Subcutaneous adipose tissue (tissue), 4 donors: ENCODE measurements around the gene VPS18. TPM values are rescaled to one million over a fixed set of nuclear protein-coding genes. Genes with fewer than 3 reads are reported as not detected.

Source experiments
- CTCF ChIP-seq: fragments of 450-650 bp; IDR thresholded peaks from one replicate; pipeline ENCODE4 v1.5.1; 2016; ENCODE audit warnings: low read depth, mild to moderate bottlenecking, control low read depth, antibody characterized with exemption, moderate library complexity
- total RNA-seq, 4 donors: library from RNA; depleted of rRNA; stranded (reverse); fragments of >200 nt; gene quantifications; one replicate each; pipeline ENCODE4 v1.1.0, GENCODE V29; 2016

Gene VPS18
- total RNA-seq, 4 donors from 2014 or later, result 10.9 to 20.9 (median 19.6) TPM

DNA sequence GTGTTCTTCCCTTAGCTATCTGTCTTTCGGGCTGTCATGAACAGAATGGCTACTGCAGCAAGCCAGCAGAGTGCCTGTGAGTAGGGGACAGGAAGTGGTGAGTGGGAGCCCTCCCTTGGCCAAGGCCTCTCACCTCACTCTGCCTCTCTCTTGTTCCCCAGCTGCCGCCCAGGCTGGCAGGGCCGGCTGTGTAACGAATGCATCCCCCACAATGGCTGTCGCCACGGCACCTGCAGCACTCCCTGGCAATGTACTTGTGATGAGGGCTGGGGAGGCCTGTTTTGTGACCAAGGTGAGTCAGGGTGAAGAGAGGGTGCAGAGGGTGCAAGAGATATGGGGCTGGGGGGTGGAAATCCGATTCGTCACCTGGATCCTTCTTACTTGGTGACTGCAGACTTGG is 37.9 kb downstream of the VPS18 start:
- TF ChIP-seq CTCF, result no peak

DNA sequence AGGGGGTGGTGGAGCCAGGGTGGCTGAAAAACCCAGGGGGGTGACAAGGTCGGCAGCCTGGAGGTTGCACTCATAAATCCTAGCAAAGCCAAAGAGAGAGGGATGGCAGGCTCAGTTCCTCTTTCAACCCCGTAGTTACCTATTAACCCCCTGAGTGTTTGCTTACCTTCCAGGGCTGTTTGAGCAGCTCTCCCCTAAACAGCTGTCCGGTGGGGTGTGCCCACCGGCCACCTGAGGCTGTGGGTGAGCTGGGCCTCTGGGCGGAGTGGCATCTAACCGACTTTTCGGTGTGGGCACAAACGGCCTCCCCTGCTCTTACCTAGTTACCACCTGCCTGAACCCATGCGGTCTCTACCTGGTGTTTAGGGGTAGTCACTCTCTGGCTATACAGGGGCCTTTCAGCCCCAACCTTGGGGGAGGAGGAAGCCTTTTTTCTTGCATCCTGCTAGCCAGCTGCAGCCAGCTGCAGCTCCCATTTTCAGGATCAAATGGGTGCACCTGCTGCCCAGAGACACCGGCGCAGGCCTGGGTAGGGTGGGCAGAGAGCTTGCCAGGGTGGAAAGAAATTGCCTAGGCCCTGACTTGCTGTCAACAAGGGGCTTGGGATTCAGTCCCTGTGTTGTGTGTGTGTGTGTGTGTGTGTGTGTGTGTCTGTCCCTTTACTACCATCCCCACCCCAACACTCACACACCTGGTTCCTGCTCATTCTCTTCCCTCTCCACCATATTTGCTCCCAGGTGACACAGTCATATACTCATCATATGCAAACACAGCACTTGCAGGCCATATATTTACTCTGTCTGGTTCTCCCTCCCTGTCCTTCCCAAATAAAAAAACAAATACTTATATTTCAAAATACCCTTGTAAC is 38.6 kb downstream of the VPS18 start:
- TF ChIP-seq CTCF, result no peak

DNA sequence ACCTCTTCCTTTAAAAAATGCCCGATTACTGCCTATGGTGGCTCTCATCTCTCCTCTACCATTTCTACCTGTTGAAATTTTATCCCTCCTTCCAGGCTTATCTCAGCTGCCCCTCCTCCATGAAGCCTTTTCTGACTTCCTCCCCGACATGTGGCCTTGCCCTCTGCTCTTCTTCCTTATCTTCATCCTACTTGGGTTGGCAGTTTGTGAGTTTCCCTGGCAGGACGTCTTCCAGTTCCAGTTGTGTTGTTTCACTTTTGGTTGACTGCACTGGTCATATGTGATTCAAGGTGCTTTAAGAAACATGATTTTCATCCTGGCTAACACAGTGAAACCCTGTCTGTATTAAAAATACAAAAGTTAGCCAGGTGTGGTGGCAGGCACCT is 39.3 kb downstream of the VPS18 start:
- TF ChIP-seq CTCF, result no peak

DNA sequence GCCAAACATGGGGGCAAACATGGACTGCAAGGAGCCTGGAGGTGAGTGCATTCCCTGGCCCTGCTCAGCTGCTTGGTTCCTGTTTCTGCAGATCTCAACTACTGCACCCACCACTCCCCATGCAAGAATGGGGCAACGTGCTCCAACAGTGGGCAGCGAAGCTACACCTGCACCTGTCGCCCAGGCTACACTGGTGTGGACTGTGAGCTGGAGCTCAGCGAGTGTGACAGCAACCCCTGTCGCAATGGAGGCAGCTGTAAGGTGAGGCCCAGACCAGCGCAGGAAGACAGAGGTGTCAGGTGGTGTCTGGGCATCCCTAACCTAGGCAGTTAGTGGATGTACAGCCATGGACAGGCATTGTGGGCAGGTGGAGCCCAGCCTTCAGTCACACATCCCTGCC is 40.2 kb downstream of the VPS18 start:
- TF ChIP-seq CTCF, result no peak

GRCh38 chr15:40936234-40936708 is 42.0 kb downstream of the VPS18 start:
- TF ChIP-seq CTCF, result no peak

- no peak for TF ChIP-seq CTCF
Measured at GRCh38 chr15:40936709-40937666, 42.7 kb downstream of the VPS18 start.
